Heart right ventricle (tissue), 16 donors: Measurements from ENCODE around the gene ERCC2. TPM values are rescaled to one million over a fixed set of nuclear protein-coding genes. Genes with fewer than 3 reads are reported as not detected.
"Not testable (repeated sequence)": the region's sequence is repeated elsewhere in the genome, so short reads cannot be mapped to it uniquely, and the experiment has no call there.

Experiments used
- ATAC-seq, 8 donors: fragments of 200-7000 bp; cut with Tn5 transposase; one replicate each; pipeline ENCODE4 v1.9.1; 2020; ENCODE audit warnings: mild to moderate bottlenecking in 8 of 8, moderate library complexity in 8 of 8, moderate number of reproducible peaks in 1 of 8
- DNase-seq, 2 donors: peaks; one replicate each; pipeline ENCODE4 v3.0.0-alpha.2; 2020
- H3K27ac ChIP-seq, 10 donors: fragments of 200-600 bp; sonication (generic) in 2 of 10; one replicate each; pipeline versions ENCODE4 v1.5.0 to v1.8.0; 2020 to 2022; ENCODE audit warnings: mild to moderate bottlenecking in 3 of 10
- H3K27me3 ChIP-seq, 7 donors: fragments of 200-600 bp; one replicate each; pipeline ENCODE4 v1.8.0; 2021 to 2022; ENCODE audit warnings: mild to moderate bottlenecking in 2 of 7
- H3K36me3 ChIP-seq, 9 donors: fragments of 200-600 bp; sonication (generic) in 1 of 9; one replicate each; pipeline versions ENCODE4 v1.5.0 to v1.8.0; 2020 to 2022; ENCODE audit warnings: mild to moderate bottlenecking in 2 of 9
- H3K4me1 ChIP-seq, 9 donors: fragments of 200-600 bp; sonication (generic) in 1 of 9; one replicate each; pipeline versions ENCODE4 v1.5.0 to v1.8.0; 2020 to 2022; ENCODE audit warnings: mild to moderate bottlenecking in 4 of 9
- H3K4me3 ChIP-seq, 10 donors: fragments of 200-600 bp; sonication (generic) in 2 of 10; one replicate each; pipeline versions ENCODE4 v1.5.0 to v1.8.0; 2020 to 2022; ENCODE audit warnings: mild to moderate bottlenecking in 7 of 10, moderate library complexity in 2 of 10
- H3K9me3 ChIP-seq, 11 donors: fragments of 200-600 bp in 10 of 11; sonication (generic) in 2 of 11; one replicate each; pipeline versions ENCODE4 v1.5.0 to v1.8.0; 2013 to 2022; ENCODE audit warnings: mild to moderate bottlenecking in 2 of 11, control low read depth in 1 of 11, moderate library complexity in 1 of 11
- CTCF ChIP-seq, 9 donors: fragments of 200-600 bp; sonication (generic) in 2 of 9; IDR thresholded peaks; one replicate each; pipeline versions ENCODE4 v1.5.0 to v1.8.0; 2021 to 2022; ENCODE audit warnings: antibody characterized with exemption in 9 of 9, mild to moderate bottlenecking in 5 of 9, moderate library complexity in 1 of 9
- WGBS, 2 donors: extraction: QIAGEN DNeasy Blood & Tissue Kit; methylation state at CpG; one replicate each; pipeline ENCODE4 v1.1.7; 2013; ENCODE audit warnings: inconsistent platforms in 1 of 2; 5-methylcytosine and 5-hydroxymethylcytosine counted together
- intact Hi-C, 10 donors: fragments of 100-400 bp; cut with DNase I; formaldehyde crosslinking; loops; one replicate each; pipeline versions ENCODE4 v1.11.1 to v1.14.2; 2022
- polyA plus RNA-seq, 2 donors: library from polyadenylated mRNA; stranded (reverse); fragments of 200-250 nt; gene quantifications; one replicate each; pipeline ENCODE4 v1.2.3, GENCODE V29; 2013
- total RNA-seq, 10 donors: library from RNA; stranded (reverse); fragmentation: NEBNext Ultra II Directional in 3 of 10; extraction: Animal tissue kit (Norgen Biotek cat#: 25700) in 3 of 10; gene quantifications; one replicate each; pipeline versions ENCODE4 v1.2.1 to v1.2.4, GENCODE V29; 2021 to 2023
- donor health status: Arrhythmogenic right ventricular cardiomyopathy.
- donor health status: ischemic (EF 13 %, LVEDD 7.1; RV severe dilation, severe dysfunction).
- donor health status: healthy with polysubstance abuse.
- donor health status: DM: no; HTN: yes; CAD: no.
- donor health status: DM: no; HTN: no; CAD: no.
- donor health status: ischemic (EF 25% LVEDD 6.9; RV normal size, moderate dysfunction).
- donor health status: ischemic (EF 25% LVEDD 5.7; RV mildly dilated, moderate dysfunction).
- donor health status: healthy.
- donor health status: DM: yes; HTN: yes; CAD: no.
- donor health status: Ischemic cardiomyopathy.
- donor health status: ischemic (EF 35%, LVEDD 5.7; RV mildly dilated, moderate dysfunction).
- donor health status: nonischemic (EF 11% LVEDD 7.7; RV severe dilation, severe dysfunction).
- donor health status: DM: yes; HTN: yes; CAD: no.
- donor health status: PGD.
- donor health status: ischemic (EF 29% LVEDD 5.4; RV normal size, mild dysfunction).
- donor health status: nonischemic (EF 23%, LVEDD 6.1; RV moderate dilation, normal function).

Gene ERCC2
- total and polyA plus RNA-seq, 12 donors: 6.5 to 15.2 (median 13.7) TPM

- Histone ChIP-seq H3K4me3 (no peak overlapping the region), H3K4me1 (peaks cover 0 to 65% (median 5%) of the 10 kb centered on the region in 9 donors), H3K36me3 (peaks cover 0 to 67% (median 0%) of the 10 kb centered on the region in 9 donors), H3K9me3 (no peaks in the 10 kb centered on the region), H3K27ac (no peak overlapping the region), H3K27me3 (peaks cover 0 to 10% (median 0%) of the 10 kb centered on the region in 7 donors)
- intact Hi-C loops: no loop called here
- no peak for TF ChIP-seq CTCF (IDR thresholded peaks at IDR 0.05)
- no peak for DNase-seq
- WGBS, 2 donors: 61 to 75% methylated on average over 8 of the region's 8 CpGs
- no peak for ATAC-seq
Observed at GRCh38 chr19:45314708-45315245, 55.6 kb downstream of the ERCC2 start.

DNA sequence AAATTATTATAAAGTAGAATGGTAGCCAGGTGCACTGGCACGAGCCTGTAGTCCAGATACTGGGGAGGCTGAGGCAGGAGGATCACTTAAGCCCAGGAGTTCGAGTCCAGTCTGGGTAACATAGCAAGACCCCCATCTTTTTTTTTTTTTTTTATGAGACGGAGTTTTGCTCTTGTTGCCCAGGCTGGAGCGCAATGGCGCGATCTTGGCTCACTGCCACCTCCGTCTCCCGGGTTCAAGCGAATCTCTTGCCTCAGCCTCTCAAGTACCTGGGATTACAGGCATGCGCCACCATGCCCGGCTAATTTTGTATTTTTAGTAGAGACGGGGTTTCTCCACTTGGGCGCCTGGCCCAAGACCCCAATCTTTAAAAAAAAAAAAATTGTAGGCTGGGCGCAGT lies 58.1 kb downstream of the ERCC2 start:
- H3K27me3 ChIP-seq, DNase-seq, H3K9me3 ChIP-seq, H3K4me3 ChIP-seq, ATAC-seq, intact Hi-C loops: not testable (repeated sequence)
- H3K27ac ChIP-seq: peak overlapping the region in 3 of 10 donors; percentile 1 to 43 (median 31)
- H3K4me1 ChIP-seq: peaks cover 0 to 46% (median 3%) of the 10 kb centered on the region in 9 donors
- H3K36me3 ChIP-seq: peaks cover 0 to 69% (median 0%) of the 10 kb centered on the region in 9 donors
- 70 to 85% methylated on average over 14 of the region's 14 CpGs for WGBS, 2 donors

DNA sequence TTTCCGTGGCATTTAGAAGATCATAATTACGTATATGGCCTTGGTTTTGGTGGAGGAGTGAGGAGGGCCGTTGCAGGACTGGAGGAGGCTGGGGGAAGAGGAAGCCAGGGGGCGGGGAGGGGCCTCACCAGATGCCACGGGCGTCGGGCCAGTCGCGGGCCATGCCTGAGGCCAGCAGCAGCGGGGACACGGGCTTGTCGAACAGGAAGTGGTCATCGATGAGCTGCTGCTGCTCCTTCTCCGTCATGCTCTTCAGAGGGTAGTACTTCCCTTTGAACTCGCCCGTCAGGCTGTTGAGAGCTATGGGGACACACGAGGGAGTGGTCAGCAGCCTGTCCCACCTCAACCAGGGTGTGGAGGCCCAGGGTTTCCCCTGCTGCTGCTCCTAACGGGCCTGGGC lies 58.8 kb downstream of the ERCC2 start:
- DNase-seq: peak in 1 of 2 donors; percentile 41
- H3K27me3 ChIP-seq: peaks cover 0 to under 1% (median 0%) of the 10 kb centered on the region in 7 donors
- 23 to 31% methylated on average over 18 of the region's 18 CpGs for WGBS, 2 donors
- peaks cover 0 to 51% (median 3%) of the 10 kb centered on the region in 9 donors for H3K4me1 ChIP-seq
- no peak overlapping the region for H3K4me3 ChIP-seq
- H3K36me3 ChIP-seq: peaks cover 0 to 69% (median 0%) of the 10 kb centered on the region in 9 donors
- intact Hi-C loops: no loop called here
- TF ChIP-seq CTCF (IDR thresholded peaks at IDR 0.05): no peak
- no peaks in the 10 kb centered on the region for H3K9me3 ChIP-seq
- H3K27ac ChIP-seq: peak overlapping the region in 6 of 10 donors; percentile 1 to 43 (median 24)
- ATAC-seq: peak in 5 of 8 donors; percentile 37 to 51 (median 48)

- DNase-seq, intact Hi-C loops, H3K4me3 ChIP-seq, H3K27me3 ChIP-seq, H3K9me3 ChIP-seq, ATAC-seq: not testable (repeated sequence)
- H3K36me3 ChIP-seq: peaks cover 0 to 73% (median 0%) of the 10 kb centered on the region in 9 donors
- 93 to 97% methylated on average over 8 of the region's 8 CpGs for WGBS, 2 donors
- peaks cover 0 to 50% (median 3%) of the 10 kb centered on the region in 9 donors for H3K4me1 ChIP-seq
- H3K27ac ChIP-seq: peak overlapping the region in 2 of 10 donors; percentile 46 to 50
Observed at GRCh38 chr19:45309322-45309721, 61.1 kb downstream of the ERCC2 start.

DNA sequence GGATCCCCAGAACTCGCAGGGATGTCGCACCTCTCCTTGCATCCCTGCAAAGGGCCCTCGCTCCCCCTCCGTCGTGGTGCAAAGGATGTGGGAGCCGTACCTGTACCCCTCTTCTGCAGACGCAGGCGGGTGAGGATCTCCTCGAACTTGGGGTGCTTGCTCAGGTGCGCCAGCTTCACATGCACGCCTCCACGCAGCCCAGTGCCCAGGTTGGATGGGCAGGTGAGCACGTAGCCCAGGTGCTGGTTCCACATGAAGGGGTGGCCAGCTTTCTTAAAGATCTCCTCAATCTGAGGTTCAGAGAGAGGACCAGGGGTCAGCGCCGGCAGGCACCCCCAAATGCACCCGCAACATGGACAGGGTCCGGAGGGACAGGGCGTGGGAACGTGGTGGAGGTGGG lies 63.0 kb downstream of the ERCC2 start:
- TF ChIP-seq CTCF (IDR thresholded peaks at IDR 0.05): no peak
- DNase-seq: no peak
- peaks cover 0 to 40% (median 3%) of the 10 kb centered on the region in 9 donors for H3K4me1 ChIP-seq
- H3K9me3 ChIP-seq: peaks cover 0 to 9% (median 0%) of the 10 kb centered on the region in 11 donors
- H3K27ac ChIP-seq: no peak overlapping the region
- H3K36me3 ChIP-seq: peaks cover 0 to 75% (median 4%) of the 10 kb centered on the region in 9 donors
- WGBS, 2 donors: 89 to 92% methylated on average over 19 of the region's 19 CpGs
- intact Hi-C loops: no loop called here
- no peaks in the 10 kb centered on the region for H3K27me3 ChIP-seq
- H3K4me3 ChIP-seq: no peak overlapping the region
- ATAC-seq: no peak
